ENCODE measurements around the gene SUV39H1.

DNA sequence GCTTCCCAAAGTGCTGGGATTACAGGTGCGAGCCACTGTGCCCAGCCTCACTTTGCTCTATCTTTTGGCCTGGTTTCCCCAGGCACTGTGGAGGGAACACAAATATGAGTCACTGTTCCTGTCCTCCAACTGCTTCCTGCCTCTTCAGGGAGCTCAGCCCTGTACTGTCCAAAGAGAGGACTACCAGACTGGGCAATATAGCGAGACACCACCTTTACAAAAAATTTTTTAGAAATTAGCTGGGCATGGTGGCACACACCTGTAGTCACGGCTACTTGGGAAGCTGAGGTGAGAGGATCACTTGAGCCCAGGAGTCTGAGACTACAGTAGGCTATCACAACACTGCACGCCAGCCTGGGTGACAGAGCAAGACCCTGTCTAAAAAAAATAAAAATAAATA, 29.9 kb upstream of the SUV39H1 start:
- TF ChIP-seq POLR2AphosphoS5 (IDR thresholded peaks at IDR 0.05; ENCODE audit: borderline replicate concordance, low read depth, low read length): no peak
- no peak for TF ChIP-seq EZH2 (IDR thresholded peaks at IDR 0.05)
